Temporal lobe (tissue), 2 donors: Measurements from ENCODE around the gene GMPR. TPM values are rescaled to one million over a fixed set of nuclear protein-coding genes. Genes with fewer than 3 reads are reported as not detected.

Experiments used
- small RNA-seq: library from RNA; depleted of rRNA; stranded (forward); fragments of <200 nt; gene quantifications from one replicate; pipeline ENCODE3, GENCODE V24; 2014; ENCODE audit warnings: low replicate concordance
- total RNA-seq: library from RNA; depleted of rRNA; stranded (reverse); fragments of >200 nt; gene quantifications from one replicate; pipeline ENCODE4 v1.2.3, GENCODE V29; 2014

The GMPR gene
- total RNA-seq, 1 donor from 2014 or later = 1.2 TPM

Small RNA genes lying within 50 kb of the gene (small RNA-seq; reads per million reads assigned to genes)
- gene RF00019 = not detected
- gene RNU6-1114P = not detected

Other genes starting within 250 kb of the GMPR start
- 30.2 TPM for gene MYLIP, start 109.5 kb upstream of the GMPR start, total RNA-seq